Measurements from ENCODE around the gene TRIM44.
A peak's percentile ranks its signal among the peaks of the same experiment; 100 is the strongest.

TRIM44 gene

GRCh38 chr11:35794850-35795249 is 132.3 kb downstream of the TRIM44 start:
- in situ Hi-C loops (cut with HindIII; ENCODE audit: low pct_ligation_motif_present, low sequenced_read_pairs), result no loop called here
- H3K36me3 ChIP-seq (replicated peaks), result no peaks in the 10 kb centered on the region
- no peaks in the 10 kb centered on the region for H3K27me3 ChIP-seq (replicated peaks)
- TF ChIP-seq, protein P1, sequence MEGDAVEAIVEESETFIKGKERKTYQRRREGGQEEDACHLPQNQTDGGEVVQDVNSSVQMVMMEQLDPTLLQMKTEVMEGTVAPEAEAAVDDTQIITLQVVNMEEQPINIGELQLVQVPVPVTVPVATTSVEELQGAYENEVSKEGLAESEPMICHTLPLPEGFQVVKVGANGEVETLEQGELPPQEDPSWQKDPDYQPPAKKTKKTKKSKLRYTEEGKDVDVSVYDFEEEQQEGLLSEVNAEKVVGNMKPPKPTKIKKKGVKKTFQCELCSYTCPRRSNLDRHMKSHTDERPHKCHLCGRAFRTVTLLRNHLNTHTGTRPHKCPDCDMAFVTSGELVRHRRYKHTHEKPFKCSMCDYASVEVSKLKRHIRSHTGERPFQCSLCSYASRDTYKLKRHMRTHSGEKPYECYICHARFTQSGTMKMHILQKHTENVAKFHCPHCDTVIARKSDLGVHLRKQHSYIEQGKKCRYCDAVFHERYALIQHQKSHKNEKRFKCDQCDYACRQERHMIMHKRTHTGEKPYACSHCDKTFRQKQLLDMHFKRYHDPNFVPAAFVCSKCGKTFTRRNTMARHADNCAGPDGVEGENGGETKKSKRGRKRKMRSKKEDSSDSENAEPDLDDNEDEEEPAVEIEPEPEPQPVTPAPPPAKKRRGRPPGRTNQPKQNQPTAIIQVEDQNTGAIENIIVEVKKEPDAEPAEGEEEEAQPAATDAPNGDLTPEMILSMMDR (IDR thresholded peaks at IDR 0.05; ENCODE audit: low read depth, low read length, missing control alignments), result no peak
- H3K27ac ChIP-seq, result peak overlapping the region; percentile 24
- peak; percentile 61 for DNase-seq
- no peak overlapping the region for H3K4me3 ChIP-seq (ENCODE audit: low read depth, low read length)

GRCh38 chr11:35796562-35796961 is 134.0 kb downstream of the TRIM44 start:
- in situ Hi-C loops (cut with HindIII; ENCODE audit: low pct_ligation_motif_present, low sequenced_read_pairs), result no loop called here
- Histone ChIP-seq H3K36me3 (replicated peaks) (no peaks in the 10 kb centered on the region), H3K27me3 (replicated peaks) (no peaks in the 10 kb centered on the region), H3K4me3 (ENCODE audit: low read depth, low read length) (no peak overlapping the region), H3K27ac (peak overlapping the region; percentile 44)
- TF ChIP-seq, protein P1 (IDR thresholded peaks at IDR 0.05; ENCODE audit: low read depth, low read length, missing control alignments), result no peak
- peak; percentile 40 for DNase-seq

- Histone ChIP-seq H3K27ac (no peak overlapping the region), H3K27me3 (replicated peaks) (no peaks in the 10 kb centered on the region), H3K4me3 (ENCODE audit: low read depth, low read length) (no peak overlapping the region), H3K36me3 (replicated peaks) (no peaks in the 10 kb centered on the region)
- no peak for DNase-seq
- in situ Hi-C loops (cut with HindIII; ENCODE audit: low pct_ligation_motif_present, low sequenced_read_pairs), result no loop called here
- TF ChIP-seq, protein P1 (IDR thresholded peaks at IDR 0.05; ENCODE audit: low read depth, low read length, missing control alignments), result no peak
Measured at GRCh38 chr11:35798423-35798822, 135.8 kb downstream of the TRIM44 start.

DNA sequence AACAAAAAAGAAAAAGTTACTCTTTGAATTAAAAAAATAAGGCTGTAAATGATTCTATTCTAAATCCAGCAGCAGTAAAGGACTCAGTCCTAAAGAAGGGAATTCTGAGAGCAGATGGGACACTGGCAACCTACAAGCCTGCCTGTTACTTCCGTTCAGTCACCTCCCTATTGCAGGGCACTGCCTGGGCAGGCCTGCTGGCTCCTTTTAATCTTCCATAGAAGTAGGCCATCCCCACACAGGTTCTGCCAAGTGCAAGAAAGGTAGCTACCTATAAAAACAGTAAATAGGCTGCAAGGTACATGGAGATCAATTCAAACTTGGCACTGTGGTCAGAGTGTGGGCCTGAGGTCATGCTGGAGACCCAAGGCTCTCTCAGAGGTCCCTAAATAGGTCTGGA is 136.4 kb downstream of the TRIM44 start:
- DNase-seq, result no peak
- Histone ChIP-seq H3K27me3 (replicated peaks) (no peaks in the 10 kb centered on the region), H3K4me3 (ENCODE audit: low read depth, low read length) (no peak overlapping the region), H3K36me3 (replicated peaks) (no peaks in the 10 kb centered on the region), H3K27ac (no peak overlapping the region)
- TF ChIP-seq, protein P1 (IDR thresholded peaks at IDR 0.05; ENCODE audit: low read depth, low read length, missing control alignments), result no peak
- in situ Hi-C loops (cut with HindIII; ENCODE audit: low pct_ligation_motif_present, low sequenced_read_pairs), result no loop called here

- in situ Hi-C loops (cut with HindIII; ENCODE audit: low pct_ligation_motif_present, low sequenced_read_pairs), result no loop called here
- DNase-seq, result no peak
- H3K36me3 ChIP-seq (replicated peaks), result no peaks in the 10 kb centered on the region
- H3K4me3 ChIP-seq (ENCODE audit: low read depth, low read length), result no peak overlapping the region
- H3K27me3 ChIP-seq (replicated peaks), result no peaks in the 10 kb centered on the region
- H3K27ac ChIP-seq, result no peak overlapping the region
- TF ChIP-seq, protein P1 (IDR thresholded peaks at IDR 0.05; ENCODE audit: low read depth, low read length, missing control alignments), result peak; percentile 36
Measured at GRCh38 chr11:35799655-35800054, 137.1 kb downstream of the TRIM44 start.

Measured in brain microvascular endothelial cell (primary cell).